ENCODE results near the gene HOXD4. TPM values are rescaled to one million over a fixed set of nuclear protein-coding genes. Genes with fewer than 3 reads are reported as not detected.
A peak's percentile ranks its signal among the peaks of the same experiment; 100 is the strongest.

The HOXD4 gene
- total RNA-seq, 2 experiments from 2014 or later, result not detected

GRCh38 chr2:176188774-176189680 is 37.7 kb downstream of the HOXD4 start:
- no peak overlapping the region for H3K27ac ChIP-seq (ENCODE audit: low read depth in 1 of 2, low read length in 2 of 2)
- H3K27me3 Mint-ChIP-seq, result peaks cover 90% of the 10 kb centered on the region
- H3K4me1 Mint-ChIP-seq (ENCODE audit: low read depth), result peaks cover 24% of the 10 kb centered on the region
- peaks cover 24% of the 10 kb centered on the region for H3K4me1 ChIP-seq (ENCODE audit: insufficient read depth, low read length)
- no peak overlapping the region for H3K27ac Mint-ChIP-seq
- peaks cover 52 to 91% of the 10 kb centered on the region in 2 experiments for H3K27me3 ChIP-seq (ENCODE audit: control insufficient read depth in 1 of 2, insufficient read depth in 2 of 2, low read length in 2 of 2)
- ATAC-seq (ENCODE audit: poor library complexity) (no peak), DNase-seq (no peak)
- no peaks in the 10 kb centered on the region for H3K9me3 Mint-ChIP-seq
- peaks cover 0 to 7% of the 10 kb centered on the region in 2 experiments for H3K9me3 ChIP-seq (ENCODE audit: control insufficient read depth in 1 of 2, insufficient read depth in 1 of 2, low read length in 2 of 2)
- intact Hi-C loops (cut with DNase I, micrococcal nuclease), result no loop called here
- H3K4me3 Mint-ChIP-seq, result peak overlapping the region; percentile 71
- ChIA-PET POLR2A (interaction anchor here (0.7 kb wide), 1 partner anchor 16 kb away, joined by 3 read pairs; no protein-coding TSS in a partner anchor), CTCF (no interaction called here)
- no peaks in the 10 kb centered on the region for H3K36me3 ChIP-seq (ENCODE audit: insufficient read depth, low read length)
- no peaks in the 10 kb centered on the region for H3K36me3 Mint-ChIP-seq (ENCODE audit: low read depth)
- peak overlapping the region; percentile 50 for H3K4me3 ChIP-seq (ENCODE audit: low read length)
- TF ChIP-seq, protein P1, sequence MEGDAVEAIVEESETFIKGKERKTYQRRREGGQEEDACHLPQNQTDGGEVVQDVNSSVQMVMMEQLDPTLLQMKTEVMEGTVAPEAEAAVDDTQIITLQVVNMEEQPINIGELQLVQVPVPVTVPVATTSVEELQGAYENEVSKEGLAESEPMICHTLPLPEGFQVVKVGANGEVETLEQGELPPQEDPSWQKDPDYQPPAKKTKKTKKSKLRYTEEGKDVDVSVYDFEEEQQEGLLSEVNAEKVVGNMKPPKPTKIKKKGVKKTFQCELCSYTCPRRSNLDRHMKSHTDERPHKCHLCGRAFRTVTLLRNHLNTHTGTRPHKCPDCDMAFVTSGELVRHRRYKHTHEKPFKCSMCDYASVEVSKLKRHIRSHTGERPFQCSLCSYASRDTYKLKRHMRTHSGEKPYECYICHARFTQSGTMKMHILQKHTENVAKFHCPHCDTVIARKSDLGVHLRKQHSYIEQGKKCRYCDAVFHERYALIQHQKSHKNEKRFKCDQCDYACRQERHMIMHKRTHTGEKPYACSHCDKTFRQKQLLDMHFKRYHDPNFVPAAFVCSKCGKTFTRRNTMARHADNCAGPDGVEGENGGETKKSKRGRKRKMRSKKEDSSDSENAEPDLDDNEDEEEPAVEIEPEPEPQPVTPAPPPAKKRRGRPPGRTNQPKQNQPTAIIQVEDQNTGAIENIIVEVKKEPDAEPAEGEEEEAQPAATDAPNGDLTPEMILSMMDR (IDR thresholded peaks at IDR 0.05), result no peak

DNA sequence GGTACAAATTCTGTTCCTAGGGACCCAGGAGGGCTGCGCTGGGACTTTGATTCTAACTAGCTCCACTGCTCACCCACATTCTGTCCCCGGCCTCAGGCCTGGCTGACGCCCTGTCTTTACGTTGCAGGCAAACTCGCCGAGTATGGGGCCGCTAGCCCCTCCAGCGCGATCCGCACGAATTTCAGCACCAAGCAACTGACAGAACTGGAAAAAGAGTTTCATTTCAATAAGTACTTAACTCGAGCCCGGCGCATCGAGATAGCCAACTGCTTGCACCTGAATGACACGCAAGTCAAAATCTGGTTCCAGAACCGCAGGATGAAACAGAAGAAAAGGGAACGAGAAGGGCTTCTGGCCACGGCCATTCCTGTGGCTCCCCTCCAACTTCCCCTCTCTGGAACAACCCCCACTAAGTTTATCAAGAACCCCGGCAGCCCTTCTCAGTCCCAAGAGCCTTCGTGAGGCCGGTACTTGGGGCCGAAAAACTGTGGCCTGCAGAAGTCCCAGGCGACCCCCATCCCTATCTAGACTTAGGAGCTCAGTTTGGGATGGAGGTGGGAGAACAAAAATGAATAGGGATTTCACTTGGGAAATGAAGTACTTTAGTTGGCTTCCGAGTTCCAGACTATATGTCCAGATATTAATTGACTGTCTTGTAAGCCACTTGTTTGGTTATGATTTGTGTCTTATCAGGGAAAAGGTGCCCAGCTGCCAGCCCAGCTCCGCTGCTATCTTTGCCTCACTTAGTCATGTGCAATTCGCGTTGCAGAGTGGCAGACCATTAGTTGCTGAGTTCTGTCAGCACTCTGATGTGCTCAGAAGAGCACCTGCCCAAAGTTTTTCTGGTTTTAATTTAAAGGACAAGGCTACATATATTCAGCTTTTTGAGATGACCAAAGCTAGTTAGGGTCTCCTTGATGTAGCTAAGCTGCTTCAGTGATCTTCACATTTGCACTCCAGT is 38.6 kb downstream of the HOXD4 start:
- intact Hi-C loops (cut with DNase I, micrococcal nuclease), result no loop called here
- DNase-seq (no peak), ATAC-seq (ENCODE audit: poor library complexity) (no peak)
- TF ChIP-seq, protein P1 (IDR thresholded peaks at IDR 0.05), result no peak
- H3K27me3 ChIP-seq (ENCODE audit: control insufficient read depth in 1 of 2, insufficient read depth in 2 of 2, low read length in 2 of 2), result peaks cover 47 to 92% of the 10 kb centered on the region in 2 experiments
- H3K4me3 Mint-ChIP-seq, result peak overlapping the region; percentile 71
- H3K36me3 Mint-ChIP-seq (ENCODE audit: low read depth), result no peaks in the 10 kb centered on the region
- H3K4me3 ChIP-seq (ENCODE audit: low read length), result no peak overlapping the region
- peaks cover 89% of the 10 kb centered on the region for H3K27me3 Mint-ChIP-seq
- no peak overlapping the region for H3K27ac Mint-ChIP-seq
- H3K36me3 ChIP-seq (ENCODE audit: insufficient read depth, low read length), result no peaks in the 10 kb centered on the region
- ChIA-PET POLR2A (interaction anchor here (0.7 kb wide), 1 partner anchor 17 kb away, joined by 3 read pairs; no protein-coding TSS in a partner anchor), CTCF (no interaction called here)
- no peaks in the 10 kb centered on the region for H3K9me3 Mint-ChIP-seq
- H3K4me1 ChIP-seq (ENCODE audit: insufficient read depth, low read length), result peaks cover 24% of the 10 kb centered on the region
- H3K4me1 Mint-ChIP-seq (ENCODE audit: low read depth), result peaks cover 24% of the 10 kb centered on the region
- H3K27ac ChIP-seq (ENCODE audit: low read depth in 1 of 2, low read length in 2 of 2), result no peak overlapping the region
- peaks cover 0 to 9% of the 10 kb centered on the region in 2 experiments for H3K9me3 ChIP-seq (ENCODE audit: control insufficient read depth in 1 of 2, insufficient read depth in 1 of 2, low read length in 2 of 2)

DNA sequence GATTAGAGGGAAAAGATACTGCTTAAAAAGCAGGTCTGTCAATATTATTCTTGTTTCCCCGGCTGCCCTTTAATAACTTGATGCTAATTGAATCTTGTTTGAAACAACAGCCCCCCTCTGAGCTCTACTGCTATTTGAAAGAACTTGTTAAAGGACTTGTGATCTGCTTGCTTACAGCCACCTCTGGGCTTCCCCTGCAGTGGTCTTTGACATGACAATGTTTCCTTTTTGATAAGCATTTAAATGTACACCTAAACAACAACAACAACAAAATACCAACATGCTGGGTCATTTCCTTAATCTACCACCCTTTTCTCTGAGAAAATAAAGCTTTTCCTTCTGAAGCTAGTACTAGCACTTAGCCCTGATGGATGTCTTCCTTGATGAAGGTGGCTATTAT is 41.0 kb downstream of the HOXD4 start:
- Mint-ChIP-seq H3K27me3 (peaks cover 86% of the 10 kb centered on the region), H3K9me3 (no peaks in the 10 kb centered on the region), H3K4me3 (no peak overlapping the region), H3K27ac (no peak overlapping the region), H3K4me1 (ENCODE audit: low read depth) (peaks cover 21% of the 10 kb centered on the region), H3K36me3 (ENCODE audit: low read depth) (no peaks in the 10 kb centered on the region)
- ChIA-PET POLR2A (no interaction called here), CTCF (no interaction called here)
- Histone ChIP-seq H3K9me3 (ENCODE audit: control insufficient read depth in 1 of 2, insufficient read depth in 1 of 2, low read length in 2 of 2) (peaks cover 0 to 11% of the 10 kb centered on the region in 2 experiments), H3K36me3 (ENCODE audit: insufficient read depth, low read length) (no peaks in the 10 kb centered on the region), H3K27me3 (ENCODE audit: control insufficient read depth in 1 of 2, insufficient read depth in 2 of 2, low read length in 2 of 2) (peaks cover 39 to 91% of the 10 kb centered on the region in 2 experiments), H3K27ac (ENCODE audit: low read depth in 1 of 2, low read length in 2 of 2) (no peak overlapping the region), H3K4me3 (ENCODE audit: low read length) (no peak overlapping the region), H3K4me1 (ENCODE audit: insufficient read depth, low read length) (peaks cover 24% of the 10 kb centered on the region)
- ATAC-seq (ENCODE audit: poor library complexity) (no peak), DNase-seq (no peak)
- intact Hi-C loops (cut with DNase I, micrococcal nuclease), result no loop called here
- TF ChIP-seq, protein P1 (IDR thresholded peaks at IDR 0.05), result no peak
